Stimulated activated CD4-positive, alpha-beta T cell treated with anti-CD3 and anti-CD28 coated beads, TNF-alpha, amount 100 ng/mL, for 1 hour (primary cell): ENCODE measurements around the gene DUSP16.
"Not testable (repeated sequence)": the region's sequence is repeated elsewhere in the genome, so short reads cannot be mapped to it uniquely, and the experiment has no call there.

Experiments
- DNase-seq, 3 donors: peaks; one replicate each; pipeline ENCODE4 v3.0.0-alpha.2; 2020; ENCODE audit warnings: low read depth in 3 of 3, low spot score in 1 of 3

The DUSP16 gene

GRCh38 chr12:12471982-12472961 lies 90.4 kb downstream of the DUSP16 start:
- not testable (repeated sequence) for DNase-seq

GRCh38 chr12:12470751-12471306 lies 91.8 kb downstream of the DUSP16 start:
- no peak for DNase-seq

GRCh38 chr12:12469386-12469785 lies 93.3 kb downstream of the DUSP16 start:
- no peak for DNase-seq

- DNase-seq: no peak
Measured at GRCh38 chr12:12468575-12468974, 94.1 kb downstream of the DUSP16 start.

- DNase-seq: peak in 1 of 3 donors; percentile 22
Measured at GRCh38 chr12:12467688-12468261, 94.9 kb downstream of the DUSP16 start.

- DNase-seq: peak in 1 of 3 donors; percentile 13
Measured at GRCh38 chr12:12467264-12467663, 95.4 kb downstream of the DUSP16 start.

- peak in 1 of 3 donors; percentile 41 for DNase-seq
Measured at GRCh38 chr12:12466157-12466556, 96.5 kb downstream of the DUSP16 start.

- DNase-seq: no peak
Measured at GRCh38 chr12:12465522-12465921, 97.1 kb downstream of the DUSP16 start.

GRCh38 chr12:12461923-12462315 lies 100.7 kb downstream of the DUSP16 start:
- no peak for DNase-seq

GRCh38 chr12:12460935-12461922 lies 101.4 kb downstream of the DUSP16 start:
- no peak for DNase-seq

- no peak for DNase-seq
Measured at GRCh38 chr12:12456637-12457036, 106.0 kb downstream of the DUSP16 start.

GRCh38 chr12:12454315-12454714 lies 108.3 kb downstream of the DUSP16 start:
- DNase-seq: no peak

GRCh38 chr12:12453635-12454034 lies 109.0 kb downstream of the DUSP16 start:
- DNase-seq: no peak

- no peak for DNase-seq
Measured at GRCh38 chr12:12452326-12452902, 110.2 kb downstream of the DUSP16 start.

GRCh38 chr12:12451098-12451497 lies 111.6 kb downstream of the DUSP16 start:
- DNase-seq: no peak

GRCh38 chr12:12450043-12450471 lies 112.6 kb downstream of the DUSP16 start:
- no peak for DNase-seq

GRCh38 chr12:12449533-12450025 lies 113.1 kb downstream of the DUSP16 start:
- DNase-seq: no peak

- DNase-seq: no peak
Measured at GRCh38 chr12:12447837-12448236, 114.8 kb downstream of the DUSP16 start.

- no peak for DNase-seq
Measured at GRCh38 chr12:12447236-12447635, 115.4 kb downstream of the DUSP16 start.

GRCh38 chr12:12446786-12447185 lies 115.9 kb downstream of the DUSP16 start:
- no peak for DNase-seq
